ENCODE data around the gene GPR55.

DNA sequence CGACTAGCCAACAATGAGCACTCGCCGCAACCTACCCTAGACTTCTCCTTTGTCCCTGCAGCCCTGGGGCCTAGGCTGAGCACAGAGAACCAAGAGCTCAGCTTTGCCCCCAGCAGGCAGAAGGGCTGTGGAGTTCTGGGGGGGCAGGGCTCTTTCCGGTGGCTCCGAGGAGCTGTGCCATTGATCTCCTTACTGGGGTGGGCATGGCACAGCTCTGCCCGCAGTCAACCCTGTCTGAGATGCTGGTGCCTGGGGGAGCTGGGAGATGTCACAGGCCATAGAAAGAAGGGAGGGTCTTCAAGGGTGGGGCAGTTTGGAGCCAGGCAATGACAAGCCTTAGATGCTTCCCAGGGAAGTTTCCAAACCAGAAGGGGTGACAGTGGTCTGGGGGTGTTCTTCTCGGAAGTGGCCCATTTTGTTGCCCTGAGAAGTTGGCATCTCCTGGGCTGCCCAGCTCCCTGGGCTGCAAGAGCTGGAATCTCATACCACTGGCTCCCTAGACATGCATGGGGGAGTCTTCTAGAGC is 14.1 kb upstream of the GPR55 start:
- TF ChIP-seq CTCF (conservative IDR thresholded peaks at IDR 0.05) (no peak), EZH2 (IDR thresholded peaks at IDR 0.05; ENCODE audit: low read depth) (no peak)

All from PC-9 (cell line).